Gastrocnemius medialis (tissue), 4 donors: Measurements from ENCODE around the gene GRM1.

Experiments
- CTCF ChIP-seq, 5 experiments: fragments of 450-650 bp in 3 of 5; fragments of 200-600 bp in 2 of 5; sonication (generic) in 2 of 5; IDR thresholded peaks in 4 of 5; conservative IDR thresholded peaks in 1 of 5; 1 replicate in 4 of 5; 2 replicates in 1 of 5; pipeline ENCODE4 v1.5.1; 2016 to 2019; ENCODE audit warnings: antibody characterized with exemption in 5 of 5, mild to moderate bottlenecking in 3 of 5, moderate library complexity in 3 of 5
- POLR2A ChIP-seq, 2 donors: fragments of 450-650 bp; IDR thresholded peaks; one replicate each; pipeline ENCODE4 v1.6.1; 2017; ENCODE audit warnings: antibody characterized with exemption in 2 of 2, mild to moderate bottlenecking in 2 of 2, moderate library complexity in 2 of 2

GRCh38 chr6:146146836-146147235 lies 118.0 kb downstream of the GRM1 start:
- TF ChIP-seq POLR2A (IDR thresholded peaks at IDR 0.05) (no peak), CTCF (IDR thresholded peaks at IDR 0.05 in 4 of 5, conservative IDR thresholded peaks at IDR 0.05 in 1 of 5) (no peak)
